ENCODE measurements around the gene MRPL21.

MRPL21 gene

GRCh38 chr11:68843703-68844312 lies 59.8 kb downstream of the MRPL21 start:
- Histone ChIP-seq H3K9me3 (ENCODE audit: control insufficient read depth in 1 of 2, low read length in 2 of 2) (no peaks in the 10 kb centered on the region), H3K4me1 (ENCODE audit: control insufficient read depth in 1 of 2, insufficient read depth in 2 of 2, low read length in 2 of 2) (peaks cover 23 to 34% of the 10 kb centered on the region in 2 donors), H3K27me3 (ENCODE audit: control insufficient read depth in 1 of 2, insufficient read depth in 2 of 2, low read length in 2 of 2) (no peaks in the 10 kb centered on the region), H3K27ac (ENCODE audit: low read depth, low read length) (peak overlapping the region; percentile 74), H3K4me3 (ENCODE audit: low read depth in 1 of 2, low read length in 2 of 2) (peak overlapping the region; percentile 72 to 82), H3K9ac (ENCODE audit: low read depth in 1 of 2, low read length in 2 of 2) (peak overlapping the region; percentile 41 to 72), H3K36me3 (ENCODE audit: control insufficient read depth in 1 of 2, insufficient read depth in 2 of 2, low read length in 2 of 2) (no peaks in the 10 kb centered on the region)

GRCh38 chr11:68843052-68843561 lies 60.5 kb downstream of the MRPL21 start:
- Histone ChIP-seq H3K36me3 (ENCODE audit: control insufficient read depth in 1 of 2, insufficient read depth in 2 of 2, low read length in 2 of 2) (no peaks in the 10 kb centered on the region), H3K4me3 (ENCODE audit: low read depth in 1 of 2, low read length in 2 of 2) (peak overlapping the region; percentile 72 to 82), H3K9ac (ENCODE audit: low read depth in 1 of 2, low read length in 2 of 2) (peak overlapping the region; percentile 41 to 72), H3K27me3 (ENCODE audit: control insufficient read depth in 1 of 2, insufficient read depth in 2 of 2, low read length in 2 of 2) (no peaks in the 10 kb centered on the region), H3K4me1 (ENCODE audit: control insufficient read depth in 1 of 2, insufficient read depth in 2 of 2, low read length in 2 of 2) (peaks cover 25 to 41% of the 10 kb centered on the region in 2 donors), H3K9me3 (ENCODE audit: control insufficient read depth in 1 of 2, low read length in 2 of 2) (no peaks in the 10 kb centered on the region), H3K27ac (ENCODE audit: low read depth, low read length) (no peak overlapping the region)

GRCh38 chr11:68842427-68843051 lies 61.1 kb downstream of the MRPL21 start:
- Histone ChIP-seq H3K4me1 (ENCODE audit: control insufficient read depth in 1 of 2, insufficient read depth in 2 of 2, low read length in 2 of 2) (peaks cover 31 to 46% of the 10 kb centered on the region in 2 donors), H3K4me3 (ENCODE audit: low read depth in 1 of 2, low read length in 2 of 2) (peak overlapping the region; percentile 72 to 82), H3K27me3 (ENCODE audit: control insufficient read depth in 1 of 2, insufficient read depth in 2 of 2, low read length in 2 of 2) (no peaks in the 10 kb centered on the region), H3K9ac (ENCODE audit: low read depth in 1 of 2, low read length in 2 of 2) (peak overlapping the region; percentile 41 to 72), H3K9me3 (ENCODE audit: control insufficient read depth in 1 of 2, low read length in 2 of 2) (no peaks in the 10 kb centered on the region), H3K27ac (ENCODE audit: low read depth, low read length) (no peak overlapping the region), H3K36me3 (ENCODE audit: control insufficient read depth in 1 of 2, insufficient read depth in 2 of 2, low read length in 2 of 2) (peaks cover 0 to under 1% of the 10 kb centered on the region in 2 donors)

- Histone ChIP-seq H3K4me1 (ENCODE audit: control insufficient read depth in 1 of 2, insufficient read depth in 2 of 2, low read length in 2 of 2) (peaks cover 38 to 53% of the 10 kb centered on the region in 2 donors), H3K9ac (ENCODE audit: low read depth in 1 of 2, low read length in 2 of 2) (peak within 1 kb of the TSS; percentile 69 to 94), H3K27me3 (ENCODE audit: control insufficient read depth in 1 of 2, insufficient read depth in 2 of 2, low read length in 2 of 2) (no peaks in the 10 kb centered on the region), H3K9me3 (ENCODE audit: control insufficient read depth in 1 of 2, low read length in 2 of 2) (no peaks in the 10 kb centered on the region), H3K36me3 (ENCODE audit: control insufficient read depth in 1 of 2, insufficient read depth in 2 of 2, low read length in 2 of 2) (peaks cover 0 to 7% of the 10 kb centered on the region in 2 donors), H3K27ac (ENCODE audit: low read depth, low read length) (peak within 1 kb of the TSS; percentile 98), H3K4me3 (ENCODE audit: low read depth in 1 of 2, low read length in 2 of 2) (peak within 1 kb of the TSS; percentile 82 to 90)
These were observed 61.8 kb downstream of the MRPL21 start, which contains the start of gene CPT1A for GRCh38 chr11:68841718-68842426. Gene CPT1A, minus strand, starts transcription at chr11:68841916. Its CDS starts 26,442 bp downstream, at chr11:68815474.

Measured in duodenal mucosa (tissue), 2 donors.